NCI-H82 treated with DMSO at 0.1 percent for 48 hours (cell line): Measurements from ENCODE around the gene RAB11A.
A peak's percentile ranks its signal among the peaks of the same experiment; 100 is the strongest.

Experiments used
- DNase-seq: peaks from one replicate; lab custom pipeline; 2025; ENCODE audit not compliant: unreplicated experiment; lab: John Stamatoyannopoulos, UW

The RAB11A gene

DNA sequence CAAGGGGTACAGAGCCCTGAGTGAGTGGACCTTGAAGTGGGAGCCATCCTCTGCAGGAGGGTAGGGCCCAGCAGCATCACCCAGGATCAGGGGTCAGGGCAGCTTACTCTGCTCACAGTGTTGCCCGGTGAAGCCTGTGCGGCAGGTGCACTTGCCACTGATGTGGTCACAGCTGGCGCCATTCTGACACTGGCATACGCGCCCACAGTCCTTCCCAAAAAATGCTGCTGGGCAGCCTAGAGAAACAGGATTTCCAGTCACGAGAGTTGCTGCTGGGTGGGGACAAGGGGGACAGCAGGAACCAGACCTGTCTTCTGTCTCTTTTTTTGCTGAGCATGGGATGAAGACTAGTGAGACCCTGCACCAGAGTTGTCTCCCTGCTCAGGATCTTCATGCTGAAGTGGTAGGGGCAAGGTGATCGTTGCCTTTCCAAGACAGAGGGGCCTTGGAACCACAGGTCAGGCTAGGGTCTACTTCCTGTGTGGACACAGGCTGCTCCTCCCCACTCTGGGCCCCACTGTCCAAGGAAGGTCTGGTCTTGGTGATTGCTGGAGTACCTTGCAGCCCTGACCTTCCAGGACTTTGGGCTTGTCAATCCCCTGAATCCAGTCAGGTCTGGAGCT lies 46.9 kb downstream of the RAB11A start:
- DNase-seq, result no peak

DNA sequence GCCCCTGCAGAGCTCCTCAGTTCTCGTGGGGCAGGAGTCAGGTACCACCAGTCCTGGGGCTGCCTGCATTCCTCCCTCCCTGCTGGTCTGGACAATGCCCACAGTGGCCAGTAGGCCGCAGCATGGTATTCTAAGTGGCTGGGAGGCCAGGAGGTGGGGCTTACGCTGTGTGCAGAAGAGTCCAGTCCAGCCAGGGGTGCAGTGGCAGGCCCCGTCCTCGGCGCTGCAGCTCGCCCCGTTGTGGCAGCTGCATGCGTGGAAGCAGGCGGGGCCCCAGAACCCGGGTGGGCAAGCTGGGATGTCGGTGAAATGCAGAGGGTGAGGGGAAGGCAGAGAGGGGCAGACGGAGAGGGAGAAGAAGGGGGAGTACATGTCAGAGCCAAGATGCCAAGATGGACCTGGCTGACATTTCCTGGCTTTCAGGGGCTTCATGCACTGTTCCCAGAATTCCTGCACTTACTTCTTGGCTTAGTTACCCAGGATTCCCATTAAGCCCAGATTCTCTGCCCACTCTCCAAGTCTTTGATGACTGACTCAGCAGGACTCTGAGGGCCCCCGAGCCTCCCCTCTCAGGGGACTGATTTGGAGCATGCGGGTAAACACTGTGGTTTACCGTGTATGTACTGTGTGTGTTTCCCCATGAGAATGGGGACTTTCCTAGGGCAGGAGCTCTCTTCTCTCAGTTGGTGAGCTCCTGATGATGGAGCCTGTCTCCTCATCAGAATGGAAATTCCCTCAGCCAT lies 47.5 kb downstream of the RAB11A start:
- DNase-seq, result no peak

DNA sequence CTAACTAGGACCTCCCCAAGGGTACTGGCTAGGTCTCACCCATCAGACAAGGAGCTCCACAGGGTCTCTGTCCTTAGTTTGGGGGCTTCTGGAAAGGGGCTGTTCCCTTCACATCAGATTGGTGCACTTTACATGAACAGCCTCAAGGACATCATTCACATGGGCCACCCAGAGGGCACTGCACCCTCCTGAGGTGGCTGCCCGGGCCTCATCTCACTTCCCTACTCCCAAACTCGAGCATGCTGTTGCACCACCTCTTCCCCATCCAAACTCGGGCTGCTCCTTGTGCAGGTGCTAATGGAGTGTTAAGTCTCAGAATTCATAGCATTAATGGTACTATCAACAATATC lies 48.1 kb downstream of the RAB11A start:
- DNase-seq, result no peak

DNA sequence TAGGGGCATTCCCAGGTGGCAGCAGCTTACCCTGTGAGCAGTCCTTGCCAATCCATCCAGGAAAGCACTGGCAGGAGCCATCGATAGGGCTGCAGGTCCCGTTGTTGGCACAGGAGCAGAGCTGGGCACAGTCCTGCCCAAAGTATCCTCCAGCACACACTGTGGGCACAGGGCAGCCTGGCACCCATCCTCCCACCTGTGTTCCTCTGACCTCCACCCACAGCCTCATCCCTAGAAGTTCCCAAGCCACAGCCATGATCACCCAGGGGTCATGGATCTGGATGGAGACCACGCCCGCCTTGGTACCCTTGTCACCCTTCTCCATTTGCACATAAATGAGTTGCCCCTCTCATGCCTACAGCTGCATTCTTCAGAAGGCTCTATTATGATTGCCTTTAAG lies 48.6 kb downstream of the RAB11A start:
- no peak for DNase-seq

DNA sequence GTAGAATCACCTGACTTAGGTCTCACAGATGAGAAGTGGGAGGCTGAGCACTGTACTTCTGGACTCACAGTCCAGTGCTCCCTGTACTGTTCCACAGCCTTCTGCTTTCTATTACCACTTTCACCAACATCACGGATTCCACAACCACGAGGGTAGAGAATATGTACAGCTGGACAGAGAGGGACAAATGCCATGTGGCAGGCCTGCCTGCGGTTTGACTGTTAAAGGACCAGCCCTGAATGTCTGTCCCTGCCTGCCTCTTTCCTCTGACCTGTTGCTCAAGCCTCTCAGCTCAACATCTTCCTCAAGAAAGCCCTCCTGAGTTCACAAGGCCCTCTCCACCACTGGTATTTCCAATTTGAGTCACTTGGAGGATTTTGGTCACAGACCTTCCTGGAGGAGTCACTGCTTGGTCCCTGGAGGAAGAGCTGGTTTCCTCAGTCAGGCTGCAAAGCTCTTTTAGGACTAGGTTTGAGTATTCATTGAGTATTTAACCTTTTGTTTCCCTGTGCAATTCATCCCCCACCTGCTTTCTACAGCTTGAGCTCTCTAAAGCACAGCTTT lies 49.1 kb downstream of the RAB11A start:
- DNase-seq, result no peak

DNA sequence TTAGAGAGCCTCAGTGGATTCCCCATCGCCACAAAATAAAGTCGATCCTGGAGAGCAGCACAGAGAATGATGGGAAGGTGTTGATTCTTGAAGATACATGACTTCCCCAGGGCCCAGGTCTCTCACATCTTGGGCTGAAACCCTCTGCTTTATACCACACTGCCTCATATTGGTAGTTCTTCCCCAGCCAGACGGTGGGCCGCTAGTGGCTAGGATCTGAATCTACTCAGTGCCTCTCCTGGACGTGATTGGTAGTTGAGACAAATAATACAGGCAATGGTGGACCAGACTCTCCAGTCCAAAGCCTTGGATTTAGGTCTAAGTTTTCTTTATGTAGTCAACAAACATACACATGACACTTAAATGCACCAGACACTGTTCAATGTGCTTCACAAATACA lies 49.7 kb downstream of the RAB11A start:
- DNase-seq, result no peak

DNA sequence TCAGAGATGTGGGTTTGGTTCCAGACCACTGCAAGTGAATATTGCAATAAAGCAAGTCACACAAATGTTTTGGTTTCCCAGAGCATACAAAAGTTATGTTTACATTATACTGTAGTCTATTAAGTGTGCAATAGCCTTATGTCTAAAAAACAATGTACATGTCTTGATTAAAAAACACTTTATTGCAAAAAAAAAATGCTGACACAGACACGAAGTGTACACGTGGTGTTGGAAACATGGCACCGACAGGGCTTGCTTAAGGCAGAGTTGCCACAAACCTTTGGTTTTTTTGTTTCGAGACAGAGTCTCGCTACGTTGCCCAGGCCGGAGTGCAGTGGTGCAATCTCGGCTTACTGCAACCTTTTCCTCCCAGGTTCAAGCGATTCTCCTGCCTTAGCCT lies 50.1 kb downstream of the RAB11A start:
- DNase-seq, result no peak

DNA sequence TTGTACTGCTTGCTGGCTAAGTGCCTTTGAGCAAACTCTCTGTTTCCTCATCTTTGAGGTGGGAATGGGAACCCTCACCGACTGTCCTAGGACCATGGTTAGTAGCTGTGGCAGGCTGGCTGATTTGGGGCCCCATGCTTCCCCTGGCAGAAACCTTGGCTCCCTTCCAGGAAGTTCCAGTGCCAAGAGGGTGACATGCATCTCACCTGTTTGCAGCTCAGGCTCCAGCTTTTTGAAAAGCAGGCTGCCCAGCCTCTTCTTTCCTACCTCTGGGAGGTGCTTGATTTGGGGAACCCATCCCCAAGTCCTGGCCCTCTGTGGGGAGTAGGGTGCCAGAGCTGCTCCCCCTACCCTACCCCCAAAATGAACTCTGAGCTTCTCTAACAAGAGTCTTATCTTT lies 50.8 kb downstream of the RAB11A start:
- DNase-seq, result no peak

DNA sequence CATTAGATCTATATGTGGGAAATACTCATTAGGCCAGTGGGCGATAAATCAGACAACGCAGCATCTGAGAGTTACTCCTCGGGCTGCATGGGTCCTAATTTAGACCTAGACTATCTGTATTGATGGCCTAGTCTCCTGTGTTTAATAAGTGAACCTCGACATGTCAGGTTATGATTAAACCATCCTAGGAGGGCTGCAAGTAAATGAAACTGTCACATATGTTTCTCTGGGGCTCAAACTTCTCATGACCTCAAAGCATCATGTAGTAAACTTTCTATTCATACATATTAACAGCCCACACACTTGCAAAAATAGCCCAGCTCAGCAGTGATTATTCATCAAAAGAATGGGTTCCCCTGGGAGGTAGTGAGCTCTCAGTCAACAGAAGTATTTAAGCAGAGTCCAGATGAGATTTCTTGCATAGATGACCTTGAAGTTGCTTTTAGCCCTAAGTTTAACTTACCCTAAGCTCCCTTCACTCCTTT lies 51.6 kb downstream of the RAB11A start:
- no peak for DNase-seq

DNA sequence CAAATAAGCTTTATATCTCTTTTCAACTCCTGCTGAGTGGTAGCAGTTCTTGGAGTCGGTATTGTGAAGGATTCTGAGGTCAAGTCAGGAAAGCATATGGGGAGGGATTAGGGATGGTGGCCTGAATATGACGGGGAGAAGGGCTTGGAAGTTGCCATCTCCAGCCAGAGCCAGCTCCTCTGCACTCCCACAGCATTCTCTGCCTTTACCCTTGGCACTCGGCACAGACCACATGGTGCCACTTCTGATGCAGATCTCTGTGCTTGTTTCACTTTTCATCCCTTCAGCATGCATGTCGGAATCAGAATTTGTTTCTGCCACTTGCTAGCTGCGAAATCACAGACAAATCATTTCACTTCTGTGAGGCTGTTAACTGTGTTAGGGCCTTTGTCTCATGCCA lies 52.5 kb downstream of the RAB11A start:
- DNase-seq, result peak; percentile 66

DNA sequence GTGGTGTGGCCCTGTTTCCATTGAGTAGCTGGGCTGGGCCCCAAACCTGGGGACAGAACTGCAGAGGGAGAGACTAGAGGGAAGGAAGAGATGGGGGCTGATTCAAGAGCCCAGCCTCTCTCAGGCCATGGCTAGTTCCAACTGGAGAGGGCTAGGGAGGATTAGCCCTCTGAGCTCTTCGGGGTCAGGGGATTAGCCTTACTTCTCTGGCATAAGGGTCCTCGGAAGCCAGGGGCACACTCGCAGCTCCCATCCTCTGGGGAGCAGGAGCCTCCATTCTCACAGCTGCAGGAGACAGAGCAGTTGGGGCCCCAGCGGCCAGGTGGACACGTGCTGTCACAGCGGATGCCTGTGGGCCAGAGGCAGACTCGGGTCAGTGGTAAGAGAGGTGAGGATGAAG lies 53.3 kb downstream of the RAB11A start:
- peak; percentile 28 for DNase-seq

DNA sequence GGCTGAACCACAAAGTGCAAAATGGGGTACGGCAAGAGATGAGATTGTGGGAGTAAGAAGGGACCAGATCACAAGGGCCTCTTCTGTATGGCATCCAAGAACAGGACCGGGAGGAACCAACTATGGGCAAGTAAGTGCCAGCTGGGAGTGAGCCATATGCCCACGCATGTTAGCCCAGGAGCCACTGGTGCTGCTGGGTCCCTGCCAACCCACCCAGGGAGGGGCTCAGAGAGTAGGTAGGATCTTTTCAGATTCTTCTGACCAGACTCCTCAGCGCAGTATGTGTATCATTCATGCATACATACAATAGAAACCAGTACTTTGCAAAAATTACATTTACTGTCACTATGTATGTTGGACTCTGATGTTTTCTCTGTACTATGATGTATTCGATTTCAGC lies 54.0 kb downstream of the RAB11A start:
- no peak for DNase-seq

DNA sequence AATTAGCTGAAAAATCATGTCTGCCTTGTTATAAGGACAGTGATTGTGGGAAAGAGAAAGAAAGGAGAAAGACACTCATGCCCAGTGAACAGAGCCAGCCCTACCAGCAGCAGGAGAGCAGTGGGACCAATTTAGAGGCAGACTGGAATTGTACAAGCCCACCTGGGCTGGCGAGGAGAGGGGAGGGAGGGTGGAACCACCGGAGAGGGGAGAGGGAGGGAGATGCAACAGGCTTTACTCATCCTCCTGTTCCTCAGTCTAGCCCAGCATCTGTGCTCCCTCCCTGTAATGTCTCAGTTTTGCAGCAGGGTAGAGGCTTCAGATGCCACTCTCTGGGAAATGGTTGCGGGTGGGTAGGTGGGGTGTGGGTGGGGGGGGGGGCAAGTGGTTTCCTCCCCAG lies 54.7 kb downstream of the RAB11A start:
- no peak for DNase-seq

DNA sequence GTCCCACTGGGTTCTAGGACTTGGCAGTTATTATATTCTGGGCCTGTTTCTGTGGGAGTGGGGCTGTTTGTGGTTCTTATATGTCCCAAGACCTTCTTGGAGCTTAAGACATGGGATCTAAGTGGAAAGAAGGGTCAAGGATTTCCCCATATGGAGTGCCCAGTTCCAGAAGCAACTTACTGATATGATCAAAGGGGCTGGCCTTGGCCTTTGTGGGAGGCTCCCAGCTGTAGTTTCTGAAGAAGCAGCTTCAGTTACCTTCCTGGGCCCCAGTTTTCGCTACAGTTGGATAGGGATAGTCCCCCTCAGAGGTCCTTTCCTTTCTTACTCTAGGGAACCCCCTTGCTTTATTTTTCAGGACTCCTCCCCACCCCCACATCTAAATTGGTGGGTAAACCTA lies 56.0 kb downstream of the RAB11A start:
- no peak for DNase-seq

DNA sequence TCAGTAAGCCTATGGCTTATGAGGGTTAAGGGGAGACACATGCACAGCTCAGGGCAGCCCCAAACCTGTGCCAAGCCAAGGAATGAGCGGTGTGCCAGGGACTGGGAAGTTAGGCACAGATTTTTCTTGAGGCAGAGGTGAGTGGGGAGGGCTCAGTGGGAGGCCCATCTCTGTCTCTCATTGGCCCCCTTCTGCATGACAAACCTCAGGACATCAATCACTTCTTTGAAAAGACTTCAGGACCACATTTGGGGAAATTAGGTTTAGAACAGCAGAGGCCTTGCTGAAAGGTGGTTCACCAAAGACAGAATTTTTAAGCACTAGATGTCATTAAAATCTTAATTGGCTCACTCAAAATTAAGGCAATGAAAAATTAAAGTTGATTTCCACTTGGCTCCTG lies 57.2 kb downstream of the RAB11A start:
- DNase-seq, result no peak

DNA sequence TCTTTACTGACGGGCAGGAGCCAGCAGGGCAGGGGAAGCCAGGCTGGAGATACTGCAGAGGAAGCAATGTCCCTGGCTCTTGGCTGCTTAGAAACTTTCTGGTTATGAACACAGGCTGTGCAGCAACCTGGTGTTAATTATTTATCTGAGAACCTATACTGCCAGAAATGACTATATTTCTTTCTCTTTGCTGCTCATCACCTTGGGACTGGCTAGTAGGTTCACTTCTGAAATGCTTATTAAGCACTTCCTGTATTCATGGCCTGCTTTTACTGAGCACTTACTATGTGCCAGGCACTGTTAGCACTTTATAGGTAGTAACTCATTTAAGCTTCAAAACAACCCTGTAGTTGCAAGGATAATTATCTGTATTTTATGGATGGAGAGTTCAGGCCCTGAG lies 57.6 kb downstream of the RAB11A start:
- DNase-seq, result no peak

DNA sequence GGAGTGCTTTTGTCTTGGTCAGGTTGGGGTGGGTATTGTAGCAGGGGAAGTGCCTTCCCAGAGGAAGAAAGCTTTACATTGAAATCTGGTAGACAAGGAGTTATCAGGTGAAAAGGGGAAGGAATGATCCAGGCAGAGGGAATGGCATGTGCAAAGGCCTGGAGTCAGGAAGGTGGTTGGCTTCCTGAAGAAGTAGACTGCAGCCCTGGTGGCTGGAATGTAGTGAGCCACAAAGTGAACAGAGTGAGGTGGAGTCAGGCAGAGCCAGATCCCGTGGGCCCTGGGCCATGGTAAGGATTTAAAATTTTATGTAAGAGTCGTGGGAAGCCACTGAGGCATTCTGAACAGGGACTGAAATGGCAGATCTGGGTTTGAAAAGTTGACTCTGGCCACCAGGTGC lies 58.3 kb downstream of the RAB11A start:
- no peak for DNase-seq

DNA sequence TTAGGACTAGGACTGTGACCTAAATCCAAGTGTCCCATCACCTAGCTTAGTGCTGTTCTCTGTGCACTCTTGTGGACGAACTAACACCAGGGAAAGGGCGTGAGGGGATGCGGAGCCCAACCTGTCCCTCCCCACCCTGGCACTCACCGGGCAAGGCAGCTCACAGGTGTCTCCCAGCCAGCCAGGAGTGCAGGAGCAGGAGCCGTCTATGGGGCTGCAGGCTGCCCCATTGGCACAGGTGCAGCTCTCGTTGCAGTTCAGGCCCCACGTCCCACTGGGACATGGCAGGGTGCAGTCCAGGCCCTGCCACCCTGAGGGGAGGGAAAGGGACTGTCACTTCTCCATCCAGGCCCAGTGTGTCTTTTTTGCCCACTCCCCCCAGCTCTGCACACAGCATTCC lies 60.3 kb downstream of the RAB11A start:
- no peak for DNase-seq

DNA sequence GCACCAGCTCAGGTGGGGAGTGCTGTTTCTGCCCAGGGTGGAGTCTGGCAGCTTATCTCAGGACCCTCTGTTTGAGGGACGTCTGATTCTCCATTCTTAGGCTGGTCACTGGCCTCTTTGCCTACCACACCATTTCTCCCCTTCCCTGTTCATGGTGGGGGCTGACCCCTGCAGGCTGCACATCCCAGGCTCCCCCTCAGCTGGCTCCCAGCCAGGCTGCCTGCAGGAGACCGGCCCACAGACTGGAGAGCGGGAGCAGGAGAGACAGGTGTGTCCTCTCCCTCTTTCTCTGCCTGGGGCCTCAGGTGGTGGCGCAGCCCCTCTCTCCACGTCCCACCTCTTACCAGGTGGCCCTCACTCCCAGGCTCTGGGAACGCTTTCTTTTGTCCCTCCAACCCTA lies 60.8 kb downstream of the RAB11A start:
- no peak for DNase-seq

DNA sequence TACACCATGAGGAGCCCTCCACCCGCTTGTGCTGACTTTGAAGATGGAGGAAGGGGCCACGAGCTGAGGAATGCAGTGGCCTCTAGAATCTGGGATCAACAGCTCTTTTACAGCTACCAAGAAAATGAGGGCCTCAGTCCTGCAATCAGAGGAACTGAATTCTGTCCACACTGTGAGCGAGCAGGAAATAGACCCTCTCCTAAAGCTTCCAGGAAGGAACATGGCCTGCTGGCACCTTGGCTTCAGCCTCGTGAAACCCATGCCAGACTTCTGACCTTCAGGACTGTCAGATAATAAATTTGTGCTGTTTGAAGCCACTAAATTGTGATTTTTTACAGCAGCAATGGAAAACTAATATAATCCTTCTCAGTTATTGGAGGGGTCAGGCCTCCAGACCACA lies 61.9 kb downstream of the RAB11A start:
- DNase-seq, result no peak

DNA sequence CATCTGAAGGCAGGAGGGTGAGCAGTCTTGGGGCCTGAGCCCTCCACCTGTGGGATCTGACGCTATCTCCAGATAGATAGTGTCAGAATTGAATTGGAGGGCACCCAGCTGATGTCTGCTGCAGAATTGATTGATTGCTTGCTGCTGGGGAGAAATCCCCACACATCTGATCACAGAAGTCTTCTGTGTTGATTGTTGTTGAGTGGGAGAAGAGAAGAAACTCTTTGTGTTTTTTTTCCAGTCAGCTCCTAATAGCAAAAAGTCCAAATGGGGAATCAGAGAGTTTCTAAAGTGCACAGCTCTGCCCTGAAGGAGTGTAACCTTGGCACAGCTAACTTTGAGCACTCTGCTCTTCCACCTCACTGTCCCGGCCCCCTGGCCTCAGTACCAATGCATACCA lies 66.1 kb downstream of the RAB11A start:
- DNase-seq, result no peak

DNA sequence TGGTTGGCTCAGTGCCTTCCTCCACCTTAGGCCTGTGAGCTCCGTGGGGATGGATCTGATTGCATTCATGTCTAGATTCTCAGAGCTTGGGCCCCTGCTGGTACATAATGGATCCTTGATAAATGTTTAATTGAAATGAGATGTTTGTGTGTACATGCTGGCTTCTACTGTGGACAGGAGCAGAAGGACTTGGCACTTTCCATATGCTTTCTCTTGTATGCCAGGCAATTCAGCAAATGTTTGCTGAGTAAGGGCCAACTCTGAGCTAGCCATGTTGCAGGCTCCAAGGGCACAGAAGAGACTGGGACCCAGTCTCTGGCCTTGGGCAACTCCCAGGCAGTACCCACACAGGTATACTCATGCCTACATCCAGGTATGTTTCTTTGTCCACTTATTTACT lies 67.0 kb downstream of the RAB11A start:
- DNase-seq, result no peak

DNA sequence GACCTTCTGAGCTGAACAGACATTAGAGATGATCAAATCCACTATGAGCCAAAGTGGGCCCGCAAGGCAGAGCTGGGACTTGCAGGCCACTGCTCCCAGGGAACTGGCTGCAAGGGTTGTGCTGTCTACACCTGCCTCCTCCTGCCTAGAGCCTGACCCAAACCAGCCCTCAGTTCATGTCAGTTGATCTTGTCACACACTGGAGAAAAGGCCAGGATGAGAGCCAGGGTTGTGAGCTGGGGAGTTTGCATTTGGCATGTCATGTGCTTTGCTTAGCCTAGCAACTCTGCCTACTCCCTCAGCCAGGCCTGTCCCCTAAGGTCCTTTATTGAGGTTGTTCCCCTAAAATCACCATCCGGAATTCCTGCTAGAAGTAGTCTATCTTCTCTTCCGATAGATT lies 67.8 kb downstream of the RAB11A start:
- DNase-seq, result no peak
